ENCODE data around the gene SLC2A10.

SLC2A10 gene

GRCh38 chr20:46757754-46758678 is 48.6 kb downstream of the SLC2A10 start:
- no peaks in the 10 kb centered on the region for H3K36me3 ChIP-seq (ENCODE audit: control insufficient read depth, insufficient read depth, low read length)
- H3K9me3 ChIP-seq (ENCODE audit: control insufficient read depth, insufficient read depth, low read depth, low read length), result no peaks in the 10 kb centered on the region
- no peak overlapping the region for H3K27ac ChIP-seq (ENCODE audit: low read depth, low read length)
- H3K4me3 ChIP-seq (ENCODE audit: low read depth, low read length), result no peak overlapping the region
- H3K27me3 ChIP-seq (ENCODE audit: control insufficient read depth, insufficient read depth, low read length), result no peaks in the 10 kb centered on the region
- H3K9ac ChIP-seq (ENCODE audit: low read length), result no peak overlapping the region
- 0 out of 2 replicates have a peak, but pooled peaks cover 2% of the 10 kb centered on the region for H3K4me1 ChIP-seq (ENCODE audit: control insufficient read depth, insufficient read depth, low read length)

DNA sequence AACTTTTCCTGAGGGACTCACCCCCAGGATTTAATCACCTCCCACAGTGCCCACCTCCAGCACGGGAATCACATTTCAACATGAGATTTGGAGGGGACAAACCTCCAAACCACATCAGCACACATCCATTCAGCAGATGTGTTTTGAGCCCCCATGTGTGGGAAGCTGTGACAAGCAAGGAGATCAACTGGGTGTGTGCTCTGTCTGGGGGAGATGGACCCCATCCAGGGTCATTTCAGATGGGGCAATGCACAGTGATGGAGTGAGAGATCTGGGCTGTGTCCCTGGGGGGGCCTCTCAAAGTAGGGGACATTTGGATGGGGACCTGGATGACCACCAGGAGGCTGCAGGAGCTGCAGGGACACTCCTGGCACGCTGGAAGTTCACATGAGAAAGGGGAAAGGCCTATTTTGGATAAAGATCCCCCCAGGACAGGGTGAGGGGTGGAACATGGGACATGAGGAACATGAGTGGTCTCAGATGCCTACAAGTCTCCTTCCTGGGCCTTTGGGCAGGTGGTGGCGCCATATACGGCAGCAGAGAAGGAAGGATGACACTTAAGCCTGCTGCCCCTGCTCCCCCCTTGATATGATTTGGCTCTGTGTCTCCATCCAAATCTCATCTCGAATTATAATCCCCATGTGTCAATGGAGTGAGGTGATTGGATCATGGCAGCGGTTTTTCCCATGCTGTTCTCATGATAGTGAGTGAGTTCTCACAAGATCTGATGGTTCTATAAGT is 49.6 kb downstream of the SLC2A10 start:
- H3K36me3 ChIP-seq (ENCODE audit: control insufficient read depth, insufficient read depth, low read length), result no peaks in the 10 kb centered on the region
- no peaks in the 10 kb centered on the region for H3K9me3 ChIP-seq (ENCODE audit: control insufficient read depth, insufficient read depth, low read depth, low read length)
- no peak overlapping the region for H3K27ac ChIP-seq (ENCODE audit: low read depth, low read length)
- H3K4me1 ChIP-seq (ENCODE audit: control insufficient read depth, insufficient read depth, low read length), result 0 out of 2 replicates have a peak, but pooled peaks cover 2% of the 10 kb centered on the region
- no peaks in the 10 kb centered on the region for H3K27me3 ChIP-seq (ENCODE audit: control insufficient read depth, insufficient read depth, low read length)
- H3K9ac ChIP-seq (ENCODE audit: low read length), result no peak overlapping the region
- H3K4me3 ChIP-seq (ENCODE audit: low read depth, low read length), result no peak overlapping the region

DNA sequence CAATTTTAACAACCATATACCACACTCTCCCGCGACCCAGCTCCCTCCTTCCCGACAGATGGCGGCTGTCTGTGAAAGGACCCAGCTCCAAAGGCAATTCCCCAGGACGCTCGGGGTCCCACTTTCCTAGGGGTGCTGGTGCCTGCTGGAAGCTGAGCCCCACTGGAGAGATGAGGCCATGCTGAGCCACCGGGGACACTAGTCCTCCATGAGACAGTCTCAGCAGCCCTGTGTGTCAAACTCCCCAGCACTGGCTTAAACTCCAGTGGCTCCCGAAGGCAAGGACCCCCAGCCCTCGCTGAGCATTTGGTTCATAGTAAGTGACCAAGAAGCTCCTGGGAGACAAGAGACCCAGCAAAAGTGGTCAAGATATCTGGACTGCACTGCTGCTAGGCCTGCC is 52.1 kb downstream of the SLC2A10 start:
- no peaks in the 10 kb centered on the region for H3K36me3 ChIP-seq (ENCODE audit: control insufficient read depth, insufficient read depth, low read length)
- no peaks in the 10 kb centered on the region for H3K27me3 ChIP-seq (ENCODE audit: control insufficient read depth, insufficient read depth, low read length)
- H3K4me3 ChIP-seq (ENCODE audit: low read depth, low read length), result no peak overlapping the region
- H3K4me1 ChIP-seq (ENCODE audit: control insufficient read depth, insufficient read depth, low read length), result 0 out of 2 replicates have a peak, but pooled peaks cover 2% of the 10 kb centered on the region
- H3K27ac ChIP-seq (ENCODE audit: low read depth, low read length), result no peak overlapping the region
- no peaks in the 10 kb centered on the region for H3K9me3 ChIP-seq (ENCODE audit: control insufficient read depth, insufficient read depth, low read depth, low read length)
- H3K9ac ChIP-seq (ENCODE audit: low read length), result no peak overlapping the region

- Histone ChIP-seq H3K4me1 (ENCODE audit: control insufficient read depth, insufficient read depth, low read length) (no peaks in the 10 kb centered on the region), H3K27ac (ENCODE audit: low read depth, low read length) (no peak overlapping the region), H3K9me3 (ENCODE audit: control insufficient read depth, insufficient read depth, low read depth, low read length) (no peaks in the 10 kb centered on the region), H3K27me3 (ENCODE audit: control insufficient read depth, insufficient read depth, low read length) (no peaks in the 10 kb centered on the region), H3K36me3 (ENCODE audit: control insufficient read depth, insufficient read depth, low read length) (no peaks in the 10 kb centered on the region), H3K4me3 (ENCODE audit: low read depth, low read length) (no peak overlapping the region), H3K9ac (ENCODE audit: low read length) (no peak overlapping the region)
These were observed 54.6 kb downstream of the SLC2A10 start for GRCh38 chr20:46764068-46764467.

DNA sequence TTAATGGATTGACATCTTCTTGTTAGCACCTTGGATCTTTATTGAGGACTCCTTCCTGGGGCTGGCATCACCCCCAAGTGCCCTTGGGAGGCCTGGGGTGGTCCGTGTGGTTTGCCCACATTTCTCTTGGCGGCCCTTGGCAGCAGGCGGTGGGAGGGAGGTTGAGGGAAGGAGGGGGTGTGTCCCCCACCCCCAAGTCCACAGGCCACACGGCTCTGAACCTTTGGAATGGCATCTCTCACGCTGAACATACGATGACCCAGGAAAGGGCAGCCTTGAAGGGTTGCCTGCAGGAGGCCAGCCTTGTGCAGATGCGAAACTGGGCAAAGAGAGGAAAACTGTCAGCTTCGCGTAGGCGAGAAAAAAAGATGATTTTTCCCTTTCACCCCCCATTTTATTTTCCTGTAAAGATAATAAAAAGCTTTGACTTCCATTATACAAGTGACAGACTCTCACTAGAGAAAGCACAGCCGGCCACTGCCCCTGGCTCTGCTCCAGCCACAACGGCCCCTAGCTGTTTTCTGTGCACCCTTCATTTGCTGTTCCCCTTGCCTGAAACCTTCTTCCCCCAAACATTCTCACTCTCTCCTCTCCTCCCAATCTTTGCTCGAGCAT is 56.2 kb downstream of the SLC2A10 start:
- no peaks in the 10 kb centered on the region for H3K9me3 ChIP-seq (ENCODE audit: control insufficient read depth, insufficient read depth, low read depth, low read length)
- no peaks in the 10 kb centered on the region for H3K27me3 ChIP-seq (ENCODE audit: control insufficient read depth, insufficient read depth, low read length)
- H3K9ac ChIP-seq (ENCODE audit: low read length), result no peak overlapping the region
- no peaks in the 10 kb centered on the region for H3K36me3 ChIP-seq (ENCODE audit: control insufficient read depth, insufficient read depth, low read length)
- no peak overlapping the region for H3K4me3 ChIP-seq (ENCODE audit: low read depth, low read length)
- no peaks in the 10 kb centered on the region for H3K4me1 ChIP-seq (ENCODE audit: control insufficient read depth, insufficient read depth, low read length)
- no peak overlapping the region for H3K27ac ChIP-seq (ENCODE audit: low read depth, low read length)

- Histone ChIP-seq H3K36me3 (ENCODE audit: control insufficient read depth, insufficient read depth, low read length) (no peaks in the 10 kb centered on the region), H3K27me3 (ENCODE audit: control insufficient read depth, insufficient read depth, low read length) (no peaks in the 10 kb centered on the region), H3K4me3 (ENCODE audit: low read depth, low read length) (no peak overlapping the region), H3K4me1 (ENCODE audit: control insufficient read depth, insufficient read depth, low read length) (no peaks in the 10 kb centered on the region), H3K9me3 (ENCODE audit: control insufficient read depth, insufficient read depth, low read depth, low read length) (no peaks in the 10 kb centered on the region), H3K27ac (ENCODE audit: low read depth, low read length) (no peak overlapping the region), H3K9ac (ENCODE audit: low read length) (no peak overlapping the region)
These were observed 57.8 kb downstream of the SLC2A10 start for GRCh38 chr20:46767127-46767761.

DNA sequence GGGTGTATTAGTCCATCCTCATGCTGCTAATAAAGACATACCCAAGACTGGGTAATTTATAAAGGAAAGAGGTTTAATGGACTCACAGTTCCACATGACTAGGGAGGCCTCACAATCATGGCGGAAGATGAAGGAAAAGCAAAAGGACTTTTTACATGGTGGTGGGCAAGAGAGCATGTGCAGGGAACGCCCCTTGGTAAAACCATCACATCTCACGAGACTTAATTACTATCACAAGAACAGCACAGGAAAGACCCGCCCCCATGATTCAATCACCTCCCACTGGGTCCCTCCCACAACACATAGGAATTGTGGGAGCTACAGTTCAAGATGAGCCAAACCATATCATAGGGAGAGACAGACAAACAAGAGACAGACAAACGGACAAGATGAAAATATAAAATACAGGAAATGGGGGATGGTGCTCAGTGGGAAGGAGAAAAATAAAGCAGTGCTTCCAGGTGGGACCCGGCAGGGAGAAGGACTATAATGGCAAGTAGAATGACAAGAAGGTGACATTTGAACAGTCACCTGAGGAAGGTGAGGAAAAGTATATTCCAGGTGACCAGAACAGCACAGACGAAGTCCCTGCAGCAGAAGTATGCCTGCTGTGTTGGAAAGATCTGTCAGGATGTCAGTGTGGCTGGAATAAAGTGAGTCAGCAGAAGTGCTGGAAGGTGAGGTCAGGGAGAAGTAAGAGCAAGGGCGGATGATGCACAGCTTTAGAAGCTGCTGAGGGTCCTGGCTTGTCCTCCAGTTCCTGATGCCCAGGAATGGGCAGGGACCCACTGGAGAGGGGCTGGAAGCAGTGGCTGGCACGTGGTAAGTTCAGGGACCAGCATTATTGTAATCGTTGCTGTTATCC is 61.1 kb downstream of the SLC2A10 start:
- H3K36me3 ChIP-seq (ENCODE audit: control insufficient read depth, insufficient read depth, low read length), result no peaks in the 10 kb centered on the region
- no peak overlapping the region for H3K4me3 ChIP-seq (ENCODE audit: low read depth, low read length)
- H3K9ac ChIP-seq (ENCODE audit: low read length), result no peak overlapping the region
- H3K4me1 ChIP-seq (ENCODE audit: control insufficient read depth, insufficient read depth, low read length), result no peaks in the 10 kb centered on the region
- no peaks in the 10 kb centered on the region for H3K9me3 ChIP-seq (ENCODE audit: control insufficient read depth, insufficient read depth, low read depth, low read length)
- no peaks in the 10 kb centered on the region for H3K27me3 ChIP-seq (ENCODE audit: control insufficient read depth, insufficient read depth, low read length)
- no peak overlapping the region for H3K27ac ChIP-seq (ENCODE audit: low read depth, low read length)

- Histone ChIP-seq H3K36me3 (ENCODE audit: control insufficient read depth, insufficient read depth, low read length) (no peaks in the 10 kb centered on the region), H3K27me3 (ENCODE audit: control insufficient read depth, insufficient read depth, low read length) (no peaks in the 10 kb centered on the region), H3K9me3 (ENCODE audit: control insufficient read depth, insufficient read depth, low read depth, low read length) (no peaks in the 10 kb centered on the region), H3K9ac (ENCODE audit: low read length) (no peak overlapping the region), H3K27ac (ENCODE audit: low read depth, low read length) (no peak overlapping the region), H3K4me1 (ENCODE audit: control insufficient read depth, insufficient read depth, low read length) (no peaks in the 10 kb centered on the region), H3K4me3 (ENCODE audit: low read depth, low read length) (no peak overlapping the region)
These were observed 61.7 kb downstream of the SLC2A10 start for GRCh38 chr20:46771195-46771588.

- Histone ChIP-seq H3K4me1 (ENCODE audit: control insufficient read depth, insufficient read depth, low read length) (0 out of 2 replicates have a peak, but pooled peaks cover 3% of the 10 kb centered on the region), H3K27me3 (ENCODE audit: control insufficient read depth, insufficient read depth, low read length) (no peaks in the 10 kb centered on the region), H3K27ac (ENCODE audit: low read depth, low read length) (no peak overlapping the region), H3K9ac (ENCODE audit: low read length) (no peak overlapping the region), H3K9me3 (ENCODE audit: control insufficient read depth, insufficient read depth, low read depth, low read length) (no peaks in the 10 kb centered on the region), H3K4me3 (ENCODE audit: low read depth, low read length) (no peak overlapping the region), H3K36me3 (ENCODE audit: control insufficient read depth, insufficient read depth, low read length) (no peaks in the 10 kb centered on the region)
These were observed 63.5 kb downstream of the SLC2A10 start for GRCh38 chr20:46772901-46773300.

- Histone ChIP-seq H3K36me3 (ENCODE audit: control insufficient read depth, insufficient read depth, low read length) (no peaks in the 10 kb centered on the region), H3K9ac (ENCODE audit: low read length) (no peak overlapping the region), H3K9me3 (ENCODE audit: control insufficient read depth, insufficient read depth, low read depth, low read length) (no peaks in the 10 kb centered on the region), H3K27me3 (ENCODE audit: control insufficient read depth, insufficient read depth, low read length) (no peaks in the 10 kb centered on the region), H3K27ac (ENCODE audit: low read depth, low read length) (no peak overlapping the region), H3K4me3 (ENCODE audit: low read depth, low read length) (no peak overlapping the region), H3K4me1 (ENCODE audit: control insufficient read depth, insufficient read depth, low read length) (peaks cover 3% of the 10 kb centered on the region; the same call in 1 of the 2 replicates)
These were observed 64.2 kb downstream of the SLC2A10 start for GRCh38 chr20:46773680-46774079.
